HG02870 (cell line): ENCODE measurements around the gene FOXP3.

Experiments
- ATAC-seq: cut with Tn5 transposase; IDR thresholded peaks from one replicate; pipeline ENCODE4 v1.9.1; 2021; ENCODE audit warnings: mild to moderate bottlenecking, moderate library complexity; ENCODE audit not compliant: unreplicated experiment

FOXP3 gene

GRCh38 chrX:49254639-49255038 is 9.9 kb downstream of the FOXP3 start:
- ATAC-seq, result no peak

- no peak for ATAC-seq
Measured at GRCh38 chrX:49251325-49251724, 13.2 kb downstream of the FOXP3 start.

- ATAC-seq, result no peak
Measured at GRCh38 chrX:49250578-49250977, 13.9 kb downstream of the FOXP3 start.

GRCh38 chrX:49250066-49250465 is 14.4 kb downstream of the FOXP3 start:
- no peak for ATAC-seq

GRCh38 chrX:49249616-49250015 is 14.9 kb downstream of the FOXP3 start:
- ATAC-seq, result no peak

- no peak for ATAC-seq
Measured at GRCh38 chrX:49249071-49249470, 15.4 kb downstream of the FOXP3 start.

GRCh38 chrX:49247916-49248811 is 16.3 kb downstream of the FOXP3 start:
- no peak for ATAC-seq

GRCh38 chrX:49247346-49247745 is 17.2 kb downstream of the FOXP3 start:
- ATAC-seq, result no peak

GRCh38 chrX:49246541-49246940 is 18.0 kb downstream of the FOXP3 start:
- no peak for ATAC-seq

- ATAC-seq, result no peak
Measured at GRCh38 chrX:49244207-49244606, 20.3 kb downstream of the FOXP3 start.

- ATAC-seq, result no peak
Measured at GRCh38 chrX:49243166-49243565, 21.3 kb downstream of the FOXP3 start.

GRCh38 chrX:49242545-49243066 is 21.9 kb downstream of the FOXP3 start:
- no peak for ATAC-seq

GRCh38 chrX:49238735-49239134 is 25.8 kb downstream of the FOXP3 start:
- ATAC-seq, result no peak

- no peak for ATAC-seq
Measured at GRCh38 chrX:49237060-49237459, 27.4 kb downstream of the FOXP3 start.

- no peak for ATAC-seq
Measured at GRCh38 chrX:49233887-49234555, 30.5 kb downstream of the FOXP3 start.

GRCh38 chrX:49233176-49233575 is 31.3 kb downstream of the FOXP3 start, which contains the start of gene CACNA1F:
Gene CACNA1F, minus strand, starts transcription at chrX:49233340. Its CDS starts 31 bp downstream, at chrX:49233309.
- ATAC-seq, result no peak

GRCh38 chrX:49232525-49232924 is 32.0 kb downstream of the FOXP3 start:
- ATAC-seq, result no peak

GRCh38 chrX:49231333-49232000 is 33.0 kb downstream of the FOXP3 start:
- ATAC-seq, result no peak

- peak; percentile 59 for ATAC-seq
Measured at GRCh38 chrX:49230500-49231232, 33.8 kb downstream of the FOXP3 start.

- no peak for ATAC-seq
Measured at GRCh38 chrX:49228185-49228584, 36.3 kb downstream of the FOXP3 start.

GRCh38 chrX:49227726-49228125 is 36.8 kb downstream of the FOXP3 start:
- no peak for ATAC-seq
